NK-92 (cell line): ENCODE measurements around the gene FHOD3.
"Not testable (repeated sequence)": the region's sequence is repeated elsewhere in the genome, so short reads cannot be mapped to it uniquely, and the experiment has no call there.

Experiments used
- DNase-seq: peaks from one replicate; lab custom pipeline; 2025; ENCODE audit not compliant: unreplicated experiment; lab: John Stamatoyannopoulos, UW

FHOD3 gene

DNA sequence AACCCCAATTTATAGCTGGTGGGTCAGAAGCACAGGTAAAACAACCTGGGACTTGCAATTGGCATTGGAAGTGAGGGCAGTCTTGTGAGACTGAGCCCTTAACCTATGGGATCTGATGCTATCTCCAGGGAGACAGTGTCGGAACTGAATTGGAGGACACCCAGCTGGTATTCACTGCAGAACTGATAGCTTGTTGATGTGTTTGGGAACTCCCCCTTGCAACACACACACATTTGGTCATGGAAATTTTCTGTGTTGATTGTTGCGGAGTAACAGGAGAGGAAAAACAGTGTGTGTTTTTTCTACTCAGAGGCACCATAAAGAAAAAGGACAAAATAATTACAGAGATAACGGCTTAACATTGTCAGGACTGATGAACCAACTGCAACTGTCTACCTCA lies 515.2 kb downstream of the FHOD3 start:
- no peak for DNase-seq

DNA sequence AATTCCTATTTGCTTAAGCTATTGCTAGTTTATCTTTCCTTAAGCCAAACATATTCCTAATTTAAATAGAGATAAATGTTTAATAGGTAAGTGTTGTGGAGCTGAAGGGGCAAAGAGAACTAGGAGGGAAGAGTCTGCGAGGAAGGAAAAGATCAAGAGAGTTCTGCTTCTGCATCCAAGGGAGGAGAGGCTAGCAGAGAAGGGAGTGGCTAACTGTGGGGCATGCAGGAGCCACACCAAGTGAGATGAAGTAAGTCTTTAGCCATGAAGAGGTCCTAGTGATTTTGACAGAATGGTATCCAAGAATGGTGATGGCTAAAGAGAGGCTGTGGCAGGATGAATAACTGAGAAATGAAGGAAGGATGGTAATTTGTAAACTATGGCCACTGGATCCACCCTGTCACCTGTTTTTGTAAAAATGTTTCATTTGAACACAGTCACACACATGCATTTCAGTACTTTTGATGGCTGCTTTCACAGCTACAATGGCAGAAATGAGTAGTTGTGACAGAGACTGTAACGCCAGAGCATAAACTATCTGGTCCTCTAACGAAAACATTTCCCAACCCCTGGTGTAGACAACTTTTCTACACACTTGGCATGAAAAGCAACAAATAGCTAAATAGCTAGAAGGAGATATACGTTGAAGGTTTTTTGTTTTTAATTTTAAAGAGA lies 515.7 kb downstream of the FHOD3 start:
- no peak for DNase-seq

DNA sequence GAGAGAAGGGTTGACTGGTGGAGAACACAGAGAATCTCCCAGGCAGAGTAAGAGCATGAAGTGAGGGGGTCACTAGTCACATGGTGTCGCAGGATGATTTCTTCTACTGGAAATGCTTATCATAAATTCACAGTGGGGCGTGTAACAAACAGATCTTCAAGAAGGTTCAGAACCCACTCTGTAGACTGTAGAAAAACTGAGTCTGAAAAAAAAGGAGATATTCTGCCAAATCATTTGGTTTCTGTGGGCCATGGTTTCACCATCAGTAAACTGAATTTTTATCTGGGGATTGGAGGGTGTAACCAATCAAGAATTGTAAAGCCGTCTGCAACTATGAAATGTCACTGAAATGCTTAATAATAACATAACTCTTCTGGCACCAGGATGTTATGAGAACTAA lies 516.3 kb downstream of the FHOD3 start:
- no peak for DNase-seq

DNA sequence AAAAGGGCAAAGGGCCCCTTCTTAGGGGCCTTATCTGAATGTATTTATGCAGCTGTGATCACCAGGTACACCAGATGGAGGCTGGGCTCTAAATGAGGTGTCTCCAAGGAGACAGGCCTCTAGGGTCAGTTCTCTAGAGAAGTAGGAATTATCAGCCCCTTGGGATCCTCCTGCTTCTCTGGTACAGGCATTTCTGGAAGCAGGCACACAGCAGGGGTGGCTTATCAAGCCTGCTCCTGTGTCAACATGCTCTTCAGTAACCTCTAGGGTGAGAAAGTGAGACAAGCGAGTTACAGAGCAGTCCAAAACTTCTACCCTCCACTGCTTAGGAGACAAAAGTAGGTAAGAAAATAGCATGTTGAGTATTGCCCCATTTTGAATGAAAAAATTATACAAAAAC lies 517.5 kb downstream of the FHOD3 start:
- DNase-seq: no peak

DNA sequence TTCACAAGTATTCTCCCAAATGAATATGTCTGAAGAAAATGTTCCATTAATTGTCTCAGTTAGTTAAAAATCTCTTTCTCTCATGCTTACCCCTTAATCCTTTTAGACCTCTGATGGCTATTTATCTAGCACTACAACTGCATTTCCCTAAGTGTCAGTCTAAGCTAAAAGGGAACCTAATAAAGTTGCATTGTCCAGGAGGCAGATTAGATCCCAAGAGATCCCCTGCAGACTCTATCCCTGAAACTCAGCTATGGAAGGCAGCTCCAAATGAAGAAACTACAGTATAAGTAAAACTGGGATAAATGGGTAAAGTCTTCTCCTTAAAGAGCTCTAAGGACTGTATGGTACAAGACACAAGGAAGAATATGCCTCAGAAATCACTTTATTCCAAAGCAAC lies 518.6 kb downstream of the FHOD3 start:
- not testable (repeated sequence) for DNase-seq

- no peak for DNase-seq
Measured at GRCh38 chr18:36817039-36817438, 519.5 kb downstream of the FHOD3 start.

- DNase-seq: no peak
Measured at GRCh38 chr18:36818652-36819051, 521.1 kb downstream of the FHOD3 start.

- no peak for DNase-seq
Measured at GRCh38 chr18:36819621-36820020, 522.1 kb downstream of the FHOD3 start.

- DNase-seq: no peak
Measured at GRCh38 chr18:36821681-36822080, 524.2 kb downstream of the FHOD3 start.

DNA sequence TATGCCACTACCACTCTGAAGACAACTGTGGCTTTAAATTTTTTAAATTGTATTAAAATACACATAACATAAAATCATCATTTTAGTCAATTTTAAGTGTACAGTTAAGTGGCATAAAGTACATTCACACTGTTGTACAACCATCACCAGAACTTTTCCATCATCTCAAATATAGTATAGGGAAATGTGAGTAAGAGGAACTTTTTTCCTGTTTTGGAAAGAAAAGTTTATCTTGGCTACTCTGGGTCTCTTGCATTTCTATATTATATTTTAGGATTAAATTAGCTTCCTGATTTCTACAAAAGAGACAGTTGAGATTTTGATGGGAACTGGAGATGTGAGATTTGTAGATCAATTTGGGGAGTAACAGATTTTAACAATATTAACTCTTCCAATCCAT lies 528.0 kb downstream of the FHOD3 start:
- no peak for DNase-seq

GRCh38 chr18:36826556-36826955 lies 529.0 kb downstream of the FHOD3 start:
- no peak for DNase-seq

DNA sequence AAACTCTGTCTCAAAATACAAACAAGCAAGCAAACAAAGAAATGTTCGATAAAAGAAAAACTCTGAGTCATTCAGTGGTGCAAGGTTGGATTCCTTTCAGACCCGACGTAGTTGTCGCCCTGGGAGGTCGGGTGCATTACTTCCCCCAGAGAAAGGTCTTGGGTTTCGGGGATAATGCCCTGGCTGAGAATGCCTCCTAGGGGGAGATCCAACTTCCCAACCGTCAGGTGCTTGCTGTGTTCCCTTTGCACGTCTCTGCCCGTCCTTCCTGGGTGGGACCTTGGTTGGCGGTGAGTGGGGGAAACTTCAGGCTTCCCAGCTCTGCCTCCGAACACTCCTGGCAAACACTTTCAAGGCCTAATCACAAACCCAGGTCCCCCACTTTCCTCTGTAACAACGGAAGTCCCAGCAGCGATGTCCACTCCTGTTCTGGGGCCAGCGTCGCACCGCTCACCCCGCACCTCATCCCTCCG lies 530.7 kb downstream of the FHOD3 start:
- DNase-seq: no peak

- peak; percentile 39 for DNase-seq
Measured at GRCh38 chr18:36828630-36829361, 531.3 kb downstream of the FHOD3 start, which contains the start of the genes KIAA1328 and TPGS2. Gene KIAA1328 (plus strand): TSS chr18:36829127. CDS start chr18:36829139, 12 bp downstream. Gene TPGS2 (minus strand): TSS chr18:36829002. CDS start chr18:36828767, 235 bp downstream.
